KG1 (cell line): ENCODE data around the gene JARID2.
A peak's percentile ranks its signal among the peaks of the same experiment; 100 is the strongest.
"Not testable (repeated sequence)": the region's sequence is repeated elsewhere in the genome, so short reads cannot be mapped to it uniquely, and the experiment has no call there.

Experiments used
- DNase-seq: peaks from one replicate; lab custom pipeline; 2025; lab: John Stamatoyannopoulos, UW

Gene JARID2

GRCh38 chr6:15401120-15401519, 155.3 kb downstream of the JARID2 start:
- no peak for DNase-seq

GRCh38 chr6:15401769-15402250, 155.9 kb downstream of the JARID2 start:
- DNase-seq = no peak

GRCh38 chr6:15402406-15403045, 156.7 kb downstream of the JARID2 start:
- no peak for DNase-seq

GRCh38 chr6:15403094-15403755, 157.4 kb downstream of the JARID2 start:
- no peak for DNase-seq

- no peak for DNase-seq
Measured at GRCh38 chr6:15404685-15404980, 158.8 kb downstream of the JARID2 start.

- no peak for DNase-seq
Measured at GRCh38 chr6:15405129-15406068, 159.5 kb downstream of the JARID2 start.

- no peak for DNase-seq
Measured at GRCh38 chr6:15406452-15406851, 160.6 kb downstream of the JARID2 start.

- no peak for DNase-seq
Measured at GRCh38 chr6:15408008-15408407, 162.1 kb downstream of the JARID2 start.

GRCh38 chr6:15408758-15409157, 162.9 kb downstream of the JARID2 start:
- DNase-seq = no peak

GRCh38 chr6:15409301-15410125, 163.6 kb downstream of the JARID2 start:
- DNase-seq = no peak

GRCh38 chr6:15410126-15410391, 164.2 kb downstream of the JARID2 start:
- DNase-seq = no peak

- DNase-seq = no peak
Measured at GRCh38 chr6:15410752-15411151, 164.9 kb downstream of the JARID2 start.

- DNase-seq = no peak
Measured at GRCh38 chr6:15411766-15412165, 165.9 kb downstream of the JARID2 start.

GRCh38 chr6:15412767-15413166, 166.9 kb downstream of the JARID2 start:
- DNase-seq = no peak

GRCh38 chr6:15413466-15414234, 167.8 kb downstream of the JARID2 start:
- DNase-seq = no peak

GRCh38 chr6:15414235-15414612, 168.4 kb downstream of the JARID2 start:
- DNase-seq = no peak

GRCh38 chr6:15415622-15416021, 169.8 kb downstream of the JARID2 start:
- DNase-seq = not testable (repeated sequence)

- DNase-seq = no peak
Measured at GRCh38 chr6:15416932-15417509, 171.2 kb downstream of the JARID2 start.

- no peak for DNase-seq
Measured at GRCh38 chr6:15417811-15418210, 171.9 kb downstream of the JARID2 start.

- no peak for DNase-seq
Measured at GRCh38 chr6:15419493-15419892, 173.6 kb downstream of the JARID2 start.

GRCh38 chr6:15420959-15421438, 175.1 kb downstream of the JARID2 start:
- peak; percentile 58 for DNase-seq
